HCT116 (cell line): Measurements from ENCODE around the gene PODNL1. TPM values are rescaled to one million over a fixed set of nuclear protein-coding genes. Genes with fewer than 3 reads are reported as not detected.

Experiments
- ATAC-seq: fragments of 200-7000 bp; cut with Tn5 transposase; 2 replicates; pipeline ENCODE4 v1.9.1; 2020; ENCODE audit warnings: mild to moderate bottlenecking, moderate library complexity
- BruUV-seq: library from RNA; stranded (reverse); fragments of 400-500 nt; replicated peaks from 2 replicates; lab custom pipeline; 2021; lab: Mats Ljungman, UMichigan
- CTCF ChIA-PET: fragments of 300-600 bp; sonication (Branson Sonifier 250); formaldehyde crosslinking; loops from one replicate; lab custom pipeline; 2021; ENCODE audit warnings: antibody characterized with exemption; lab: Charles Lee
- POLR2A ChIA-PET: fragments of 300-600, 350-600 bp; sonication (Branson Sonifier 250); formaldehyde crosslinking; loops from one replicate; lab custom pipeline; 2021; ENCODE audit warnings: antibody characterized with exemption; lab: Charles Lee
- RAD21 ChIA-PET, 2 experiments: fragments of 300-600 bp; sonication (Branson Sonifier 250); formaldehyde crosslinking; loops; one replicate each; lab custom pipeline; 2023; ENCODE audit warnings: low total read pairs in 2 of 2; ENCODE audit not compliant: uncharacterized antibody in 2 of 2, unreplicated experiment in 2 of 2, low non-redundant PET in 1 of 2; lab: Charles Lee
- DNase-seq: peaks from one replicate; pipeline ENCODE4 v3.0.0-alpha.2; 2010; ENCODE audit warnings: low read depth, low spot score
- H2AFZ ChIP-seq: fragments of 200-600 bp; shearing (Covaris generic), sonication (generic); 2 replicates; pipeline ENCODE4 v1.6.1; 2017; ENCODE audit warnings: low read depth, mixed run types, mixed read lengths, antibody characterized with exemption, low read length; ENCODE audit not compliant: poor library complexity, severe bottlenecking
- H3K27ac ChIP-seq: 2 replicates; pipeline ENCODE4 v1.5.1; 2012; ENCODE audit warnings: low read depth, low read length
- H3K27me3 ChIP-seq: fragments of 200-600 bp; sonication (generic); 2 replicates; pipeline ENCODE4 v1.6.1; 2016; ENCODE audit warnings: mixed run types, low read length, mixed read lengths; ENCODE audit not compliant: insufficient read depth
- H3K36me3 ChIP-seq, 2 experiments: fragments of 200-500 bp in 1 of 2; fragments of 200-600 bp in 1 of 2; sonication (Bioruptor generic) in 1 of 2; sonication (generic) in 1 of 2; 2 replicates each; pipeline versions ENCODE4 v1.5.1 to v1.6.1; 2014 to 2016; ENCODE audit warnings: low read length in 2 of 2, inconsistent platforms in 1 of 2, mixed read lengths in 1 of 2, mixed run types in 1 of 2; ENCODE audit not compliant: insufficient read depth in 2 of 2, control insufficient read depth in 1 of 2
- H3K4me1 ChIP-seq, 2 experiments: fragments of 200-600 bp in 1 of 2; sonication (generic) in 1 of 2; 2 replicates each; pipeline versions ENCODE4 v1.5.1 to v1.6.1; 2012 to 2017; ENCODE audit warnings: low read length in 2 of 2, inconsistent platforms in 1 of 2, mild to moderate bottlenecking in 1 of 2, mixed read lengths in 1 of 2, mixed run types in 1 of 2, moderate library complexity in 1 of 2; ENCODE audit not compliant: insufficient read depth in 2 of 2, control insufficient read depth in 1 of 2
- H3K4me2 ChIP-seq: fragments of 200-600 bp; sonication (generic); 2 replicates; pipeline ENCODE4 v1.6.1; 2017; ENCODE audit warnings: mixed run types, low read length, mixed read lengths
- H3K4me3 ChIP-seq, 2 experiments: fragments of 200-600 bp in 1 of 2; sonication (generic) in 1 of 2; replicated peaks in 1 of 2; 2 replicates each; pipeline ENCODE4 v1.5.1; 2011 to 2016; ENCODE audit warnings: low read length in 2 of 2, control low read depth in 1 of 2, low read depth in 1 of 2, mild to moderate bottlenecking in 1 of 2, mixed read lengths in 1 of 2, mixed run types in 1 of 2
- H3K79me2 ChIP-seq: fragments of 200-600 bp; sonication (generic); 2 replicates; pipeline ENCODE4 v1.6.1; 2017; ENCODE audit warnings: mild to moderate bottlenecking, mixed run types, low read length, moderate library complexity, mixed read lengths; ENCODE audit not compliant: insufficient read depth
- H3K9ac ChIP-seq: fragments of 200-600 bp; sonication (generic); 2 replicates; pipeline ENCODE4 v1.6.1; 2016; ENCODE audit warnings: low read length, mixed read lengths
- H3K9me2 ChIP-seq: fragments of 200-600 bp; sonication (generic), shearing (Covaris generic); 2 replicates; pipeline ENCODE4 v1.6.1; 2017; ENCODE audit warnings: mixed run types, mild to moderate bottlenecking, moderate library complexity; ENCODE audit not compliant: insufficient read depth
- H3K9me3 ChIP-seq, 2 experiments: fragments of 200-500 bp in 1 of 2; fragments of 200-600 bp in 1 of 2; sonication (Bioruptor generic) in 1 of 2; sonication (generic) in 1 of 2; 2 replicates each; pipeline ENCODE4 v1.6.1; 2014 to 2017; ENCODE audit warnings: low read length in 2 of 2, mixed read lengths in 2 of 2, inconsistent platforms in 1 of 2, low read depth in 1 of 2, mild to moderate bottlenecking in 1 of 2, mixed run types in 1 of 2, moderate library complexity in 1 of 2; ENCODE audit not compliant: control insufficient read depth in 1 of 2, insufficient read depth in 1 of 2
- H4K20me1 ChIP-seq: fragments of 200-600 bp; sonication (generic), shearing (Covaris generic); 2 replicates; pipeline ENCODE4 v1.6.1; 2017; ENCODE audit warnings: mixed run types, mild to moderate bottlenecking, moderate library complexity; ENCODE audit not compliant: insufficient read depth
- CBX3 ChIP-seq: IDR thresholded peaks from 2 replicates; pipeline ENCODE4 v1.6.1; 2012; ENCODE audit warnings: low read depth
- CTCF ChIP-seq, 3 experiments: fragments of 200-600 bp in 1 of 3; sonication (generic) in 1 of 3; IDR thresholded peaks in 2 of 3; conservative IDR thresholded peaks in 1 of 3; 2 replicates each; pipeline ENCODE4 v1.5.1; 2012 to 2017; ENCODE audit warnings: low read depth in 2 of 3, low read length in 2 of 3, antibody characterized with exemption in 1 of 3, borderline replicate concordance in 1 of 3, control low read depth in 1 of 3, mild to moderate bottlenecking in 1 of 3, mixed read lengths in 1 of 3, mixed run types in 1 of 3, moderate library complexity in 1 of 3; ENCODE audit not compliant: insufficient read depth in 1 of 3
- EGR1 ChIP-seq: IDR thresholded peaks from 2 replicates; pipeline ENCODE4 v1.6.1; 2012; ENCODE audit warnings: low read depth
- REST ChIP-seq: IDR thresholded peaks from 2 replicates; pipeline ENCODE4 v1.6.1; 2012; ENCODE audit warnings: low read depth
- SP1 ChIP-seq: IDR thresholded peaks from 2 replicates; pipeline ENCODE4 v1.6.1; 2012; ENCODE audit warnings: low read depth
- YY1 ChIP-seq: IDR thresholded peaks from 2 replicates; pipeline ENCODE4 v1.6.1; 2011; ENCODE audit warnings: low read length, low read depth, moderate library complexity, mild to moderate bottlenecking; ENCODE audit not compliant: insufficient replicate concordance; ENCODE audit errors: extremely low read depth
- ZBTB33 ChIP-seq: IDR thresholded peaks from 2 replicates; pipeline ENCODE4 v1.6.1; 2011; ENCODE audit warnings: mild to moderate bottlenecking, low read length, moderate library complexity; ENCODE audit not compliant: insufficient replicate concordance; ENCODE audit errors: extremely low read depth
- intact Hi-C: fragments of 100-400 bp; cut with micrococcal nuclease; formaldehyde crosslinking; loops from 2 replicates; pipeline ENCODE4 v1.10.0; 2022
- total RNA-seq: library from RNA; stranded (reverse); gene quantifications from one replicate; pipeline ENCODE4 v1.2.1, GENCODE V29; 2021; ENCODE audit not compliant: unreplicated experiment

The PODNL1 gene
- total RNA-seq, 1 experiment from 2014 or later: 0.71 TPM

GRCh38 chr19:13920940-13921747, 17.1 kb downstream of the PODNL1 start:
- RAD21 ChIA-PET: no interaction called here
- H3K9me3 ChIP-seq: peaks cover 0 to 6% of the 10 kb centered on the region in 2 experiments; a peak in 1 of 4 replicates
- H4K20me1 ChIP-seq: no peaks in the 10 kb centered on the region
- no peak overlapping the region for H3K9ac ChIP-seq
- peaks cover 10 to 33% of the 10 kb centered on the region in 2 experiments for H3K36me3 ChIP-seq
- no peaks in the 10 kb centered on the region for H3K27me3 ChIP-seq
- no peaks in the 10 kb centered on the region for H3K4me1 ChIP-seq
- H3K4me2 ChIP-seq: no peak overlapping the region
- no peak overlapping the region for H3K27ac ChIP-seq
- no peak overlapping the region for H3K4me3 ChIP-seq
- intact Hi-C loops: no loop called here
- TF ChIP-seq YY1: peak; percentile 26
- peak; percentile 32; the same call in 1 of the 2 replicates for TF ChIP-seq CBX3
- TF ChIP-seq SP1: peak; percentile 64
- TF ChIP-seq EGR1: no peak
- TF ChIP-seq, all 23 proteins: peak for 3
- POLR2A ChIA-PET: no interaction called here
- ATAC-seq (peak; percentile 91), DNase-seq (peak; percentile 39)
- CTCF ChIA-PET: no interaction called here
- no peaks in the 10 kb centered on the region for H3K9me2 ChIP-seq
- no peak overlapping the region for H2AFZ ChIP-seq
- H3K79me2 ChIP-seq: no peaks in the 10 kb centered on the region
- BruUV-seq: no TSS peak

- H3K36me3 ChIP-seq: peaks cover 10 to 33% of the 10 kb centered on the region in 2 experiments
Observed at GRCh38 chr19:13920524-13920923, 17.7 kb downstream of the PODNL1 start.

More at GRCh38 chr19:13920524-13920923, 17.7 kb downstream of the PODNL1 start:
- POLR2A ChIA-PET: no interaction called here
- no peak overlapping the region for H3K4me2 ChIP-seq
- peaks cover 0 to 6% of the 10 kb centered on the region in 2 experiments; a peak in 1 of 4 replicates for H3K9me3 ChIP-seq
- H3K79me2 ChIP-seq: no peaks in the 10 kb centered on the region
- no peaks in the 10 kb centered on the region for H4K20me1 ChIP-seq
- TF ChIP-seq REST (no peak), SP1 (no peak), ZBTB33 (no peak), CTCF (IDR thresholded peaks at IDR 0.05 in 2 of 3, conservative IDR thresholded peaks at IDR 0.05 in 1 of 3; ENCODE audit: borderline replicate concordance in 1 of 3, insufficient read depth in 1 of 3, low read depth in 2 of 3, low read length in 2 of 3) (no peak)
- TF ChIP-seq, all 23 proteins: peak for 0
- Histone ChIP-seq H3K27ac (no peak overlapping the region), H3K9me2 (no peaks in the 10 kb centered on the region), H3K27me3 (no peaks in the 10 kb centered on the region), H3K9ac (no peak overlapping the region), H3K4me1 (no peaks in the 10 kb centered on the region), H3K4me3 (no peak overlapping the region), H2AFZ (no peak overlapping the region)
- DNase-seq (no peak), ATAC-seq (no peak)
- BruUV-seq: no TSS peak
- ChIA-PET CTCF (no interaction called here), RAD21 (no interaction called here)
- intact Hi-C loops: no loop called here
